GM21825 (cell line): ENCODE measurements around the gene KCNK16.

ENCODE experiments used
- ATAC-seq: cut with Tn5 transposase; IDR thresholded peaks from one replicate; pipeline ENCODE4 v1.9.1; 2021; ENCODE audit warnings: mild to moderate bottlenecking, moderate library complexity; ENCODE audit not compliant: unreplicated experiment

KCNK16 gene

DNA sequence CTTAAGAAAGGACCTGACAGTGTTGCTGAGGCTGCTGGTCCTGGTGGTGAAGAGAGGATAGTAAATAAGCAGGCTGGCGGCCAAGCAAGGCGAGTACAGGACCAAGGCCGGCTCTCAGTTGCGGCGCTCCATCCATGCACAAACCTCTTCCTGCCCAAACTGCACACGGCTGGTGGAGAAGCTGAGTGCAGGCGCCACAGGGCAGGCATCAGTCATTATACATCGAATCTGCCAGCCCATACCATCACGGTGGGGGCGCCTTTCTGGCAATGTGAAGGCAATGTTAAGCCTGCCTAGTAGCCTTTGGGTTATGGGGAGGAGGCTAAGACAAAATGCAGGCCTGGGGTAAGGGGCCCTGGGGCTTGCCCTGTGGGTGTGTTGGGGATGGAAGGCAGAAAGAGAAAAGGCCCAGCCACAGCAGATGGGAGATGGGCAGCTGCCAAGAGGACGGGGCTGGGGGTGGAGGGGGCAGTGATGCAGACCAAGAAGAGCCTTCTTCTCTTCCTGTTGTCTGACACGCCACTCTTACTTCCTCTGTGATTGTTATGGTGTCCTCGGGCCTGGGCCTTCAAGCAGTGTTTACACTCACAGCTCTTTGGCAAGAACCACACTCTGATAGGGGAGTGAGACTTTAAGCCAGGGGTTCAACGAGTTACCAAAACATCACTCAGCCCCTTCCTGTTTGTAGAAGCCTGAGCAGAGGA is 20.3 kb upstream of the KCNK16 start:
- ATAC-seq, result no peak

DNA sequence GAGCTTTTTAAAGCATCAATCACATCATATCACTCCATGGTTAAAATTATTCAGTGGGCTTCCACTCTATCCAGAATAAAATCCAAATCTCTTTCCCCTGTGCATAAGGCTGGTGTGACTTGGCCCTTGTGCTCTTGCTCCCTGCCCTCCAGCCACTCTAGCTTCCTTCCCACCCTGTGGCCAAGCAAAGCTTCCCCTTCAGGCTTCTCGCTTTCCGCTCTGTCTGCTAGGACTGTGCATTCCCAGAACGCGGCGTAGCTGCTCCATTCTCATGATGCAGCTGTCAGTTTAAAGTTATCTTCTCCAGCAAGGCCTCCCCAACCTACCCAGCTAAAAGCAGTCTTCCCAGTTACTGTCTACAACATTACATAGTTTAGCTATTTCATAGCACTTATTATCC is 19.4 kb upstream of the KCNK16 start:
- no peak for ATAC-seq

DNA sequence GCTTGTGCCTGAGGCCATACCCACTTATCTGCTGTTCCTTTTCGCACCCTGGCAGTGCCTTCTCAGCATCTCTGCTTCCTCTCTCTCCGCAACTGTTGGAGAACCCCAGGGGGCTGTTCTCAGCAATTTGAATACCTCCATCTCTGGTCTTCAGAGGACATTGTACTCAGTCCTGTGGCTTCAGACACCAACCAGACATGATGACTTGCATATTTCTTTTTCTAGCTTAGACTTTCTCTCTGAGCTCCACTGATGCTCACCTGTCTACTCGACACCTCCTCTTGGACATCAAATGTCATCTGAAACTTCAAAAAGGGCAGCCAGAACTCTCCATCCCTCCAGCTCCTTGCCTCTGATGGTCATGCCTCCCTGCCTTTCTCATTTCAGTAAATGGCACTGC is 18.9 kb upstream of the KCNK16 start:
- no peak for ATAC-seq

DNA sequence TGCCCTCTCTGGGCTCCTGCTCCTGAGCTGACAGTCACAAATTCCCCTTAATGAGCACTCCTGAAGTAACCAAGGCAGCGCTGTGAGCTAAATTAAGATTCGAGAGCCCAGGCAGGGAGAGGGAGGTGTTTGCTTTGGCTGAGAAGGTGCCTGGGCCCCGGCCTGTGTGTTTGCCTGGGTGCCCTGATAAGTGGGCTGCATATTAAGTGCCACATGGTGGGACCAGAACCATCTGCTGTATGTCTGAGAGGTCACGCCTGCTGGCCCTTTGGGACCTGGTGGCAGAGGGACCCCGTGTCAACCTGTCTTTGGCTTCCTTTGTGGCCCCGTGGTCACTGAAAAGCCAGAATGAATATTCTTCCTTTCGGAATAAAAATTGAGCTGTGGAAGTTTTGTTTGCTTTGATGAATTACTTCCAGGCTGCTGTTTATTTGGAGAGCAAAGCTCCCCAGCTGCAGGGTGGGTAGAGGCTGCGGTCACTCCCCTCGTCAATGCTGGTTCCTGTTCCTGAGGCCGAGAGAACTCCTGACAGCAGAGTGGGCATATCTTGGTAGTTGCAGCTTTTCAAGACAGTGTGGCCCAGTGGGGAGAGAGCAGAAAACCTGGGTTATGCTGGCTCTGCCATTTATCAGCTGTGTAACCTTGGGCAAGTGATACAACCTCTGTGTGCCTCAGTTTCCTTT is 17.5 kb upstream of the KCNK16 start:
- no peak for ATAC-seq

DNA sequence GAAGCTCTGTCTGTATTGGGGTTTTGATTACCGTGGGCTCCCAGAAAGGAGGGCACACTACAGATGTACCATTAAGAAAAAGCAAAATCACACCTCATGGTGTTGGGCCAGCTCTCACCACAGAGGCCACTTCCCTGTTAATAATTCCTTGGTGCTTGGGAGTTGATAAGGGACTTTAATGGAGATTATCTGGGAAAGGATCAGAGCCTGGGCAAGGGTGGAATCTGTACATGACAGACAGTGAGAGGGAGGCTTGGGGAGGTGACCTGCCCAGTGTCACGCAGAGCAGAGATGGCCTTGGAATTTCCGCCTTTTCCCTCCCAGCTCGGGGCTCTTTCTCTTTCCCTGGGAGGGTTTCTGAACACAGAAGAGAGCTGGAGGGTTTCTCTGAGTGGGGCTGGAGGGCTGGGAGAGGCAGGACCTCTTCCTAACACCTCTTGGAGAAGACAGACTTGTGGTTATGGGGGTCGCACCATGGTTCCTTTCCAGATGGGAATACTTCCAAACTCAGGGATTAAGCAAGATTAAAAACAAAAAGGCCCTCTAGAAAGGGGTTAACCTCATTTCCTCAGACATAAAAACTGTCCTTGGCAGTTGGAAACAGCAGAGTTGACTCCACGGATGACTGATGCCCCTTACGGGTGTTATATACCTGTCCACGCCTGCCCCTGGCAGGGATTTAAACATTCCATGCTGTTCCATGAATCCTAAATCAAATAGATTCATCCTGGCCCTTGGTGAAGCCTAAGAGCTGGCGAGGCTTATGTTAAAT is 16.8 kb upstream of the KCNK16 start:
- no peak for ATAC-seq

DNA sequence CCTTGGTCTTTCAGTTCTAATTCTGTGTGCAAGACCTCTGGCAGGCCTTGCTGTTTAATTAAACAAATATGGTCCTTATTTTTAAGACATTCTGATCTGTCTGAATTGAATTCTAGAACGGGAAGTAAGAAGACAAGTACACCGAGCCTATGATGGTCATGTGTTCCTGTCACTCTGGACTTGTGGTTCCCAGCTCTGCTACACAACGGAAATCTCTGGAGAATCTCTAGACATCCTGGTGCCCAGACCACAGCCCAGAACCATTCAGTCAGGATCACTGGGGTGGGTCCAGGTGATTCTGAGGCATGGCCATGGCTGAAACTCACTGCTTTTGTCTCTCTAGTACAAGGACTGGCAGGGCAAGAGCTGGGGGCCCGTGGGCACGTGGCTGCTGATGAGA is 15.9 kb upstream of the KCNK16 start:
- no peak for ATAC-seq

DNA sequence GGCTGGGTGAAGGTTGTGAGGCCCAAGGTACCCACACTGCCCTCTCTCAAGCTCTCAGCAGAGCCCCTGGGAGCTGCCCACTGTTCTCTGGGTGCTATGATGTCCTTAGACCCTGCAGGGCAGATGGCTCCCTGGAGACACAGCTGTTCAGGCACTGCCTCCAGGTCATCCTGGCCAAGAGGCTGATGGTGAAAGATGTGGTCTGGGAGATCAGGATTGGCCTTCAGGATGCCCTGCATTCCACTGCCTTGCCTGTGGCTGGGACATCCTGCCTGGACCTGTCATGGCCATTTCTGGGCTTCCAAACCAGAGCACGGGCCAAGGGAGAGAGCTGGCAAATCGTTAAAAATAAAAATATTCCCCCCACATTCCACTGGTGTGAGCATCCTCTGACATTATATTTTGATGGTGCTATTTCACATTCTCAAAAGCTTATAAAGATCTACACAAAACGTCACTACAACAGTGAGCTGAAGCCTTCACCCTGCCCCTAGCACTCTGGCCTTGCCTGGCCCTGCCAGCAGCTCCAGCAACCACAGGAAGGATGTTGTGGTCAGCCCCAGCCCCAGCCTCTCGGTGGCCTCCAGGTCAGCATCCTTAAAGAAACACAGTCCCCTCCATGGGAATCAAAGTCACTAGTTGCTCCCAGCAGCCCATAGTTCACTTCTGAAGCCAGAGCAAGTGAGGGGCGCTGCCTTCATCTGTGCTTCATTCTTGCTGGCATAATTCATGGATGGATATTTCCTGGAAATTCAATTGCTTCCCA is 13.5 kb upstream of the KCNK16 start:
- ATAC-seq, result no peak

DNA sequence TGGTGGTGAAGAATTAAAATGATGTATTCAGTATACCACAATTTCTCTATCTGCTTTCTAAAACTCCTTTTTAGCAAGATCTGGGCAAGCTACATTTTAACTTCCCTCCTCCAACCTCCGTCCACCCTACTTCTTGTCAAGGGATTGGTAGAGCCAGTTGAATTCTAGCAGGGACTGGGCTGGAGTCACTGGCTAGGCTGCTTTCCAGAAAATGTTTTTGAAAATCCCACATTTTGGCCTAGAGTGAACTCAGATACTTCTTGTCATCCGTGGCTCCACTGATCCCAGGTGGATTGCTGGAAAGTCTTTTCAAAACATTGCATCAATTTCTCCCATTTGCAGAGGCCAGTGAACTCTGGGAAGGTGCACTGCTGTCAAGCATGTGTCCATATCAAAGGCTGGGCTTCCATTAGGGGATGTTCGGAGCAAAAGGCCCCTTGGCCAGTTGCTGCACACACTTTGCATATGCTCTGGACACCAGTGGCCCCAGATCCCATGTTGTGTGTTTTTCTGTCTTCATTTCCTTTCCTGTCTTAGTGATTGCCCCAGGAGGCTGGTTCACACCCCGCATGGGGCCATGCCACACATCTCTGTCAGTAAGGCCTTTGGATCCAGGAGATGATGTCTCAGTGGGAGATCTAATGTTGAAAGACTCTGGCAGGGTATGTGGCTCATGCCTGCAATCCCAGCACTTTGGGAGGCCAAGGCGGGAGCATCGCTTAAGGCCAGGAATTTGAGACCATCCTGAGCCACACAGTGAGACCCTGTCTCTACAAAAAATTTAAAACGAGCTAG is 11.3 kb upstream of the KCNK16 start:
- no peak for ATAC-seq

DNA sequence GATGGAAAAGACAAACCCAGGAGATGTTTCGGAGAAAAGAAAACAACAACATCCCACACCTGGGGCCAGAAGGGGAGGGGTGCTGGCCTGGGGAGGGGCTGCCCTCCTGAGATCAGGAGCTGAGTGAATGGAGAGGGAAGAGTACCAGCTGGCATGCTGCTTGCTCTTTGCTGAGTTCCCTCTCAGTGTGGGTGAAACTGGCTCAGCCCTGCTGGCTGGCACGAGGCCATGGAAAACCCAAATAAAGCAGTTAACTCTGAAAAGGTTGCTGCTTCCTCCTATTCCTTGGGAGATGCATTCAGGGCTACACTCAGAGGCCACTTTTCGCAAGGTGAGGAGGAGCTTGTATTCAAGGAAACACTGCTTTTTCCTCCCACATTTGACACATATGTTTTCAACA is 8.0 kb upstream of the KCNK16 start:
- ATAC-seq, result no peak

DNA sequence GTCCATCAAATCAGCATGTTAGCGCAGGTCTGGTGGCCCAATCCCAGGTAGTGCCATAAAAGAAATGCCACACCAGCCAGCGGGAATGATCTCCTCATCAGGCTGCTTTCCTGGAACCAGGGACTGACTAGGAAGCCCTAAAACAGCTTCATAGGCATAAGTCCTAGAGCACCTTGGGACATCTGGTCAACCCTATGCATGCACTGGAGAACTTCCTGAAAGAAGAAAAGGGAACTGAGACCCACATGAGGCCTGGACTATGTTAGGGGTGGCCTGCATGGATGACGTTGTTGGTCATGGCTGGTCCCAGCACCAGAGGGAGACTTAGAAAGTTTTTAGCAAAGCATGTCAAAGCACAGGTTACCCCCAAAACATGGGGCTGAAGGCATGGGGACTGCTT is 7.6 kb upstream of the KCNK16 start:
- ATAC-seq, result peak; percentile 60

DNA sequence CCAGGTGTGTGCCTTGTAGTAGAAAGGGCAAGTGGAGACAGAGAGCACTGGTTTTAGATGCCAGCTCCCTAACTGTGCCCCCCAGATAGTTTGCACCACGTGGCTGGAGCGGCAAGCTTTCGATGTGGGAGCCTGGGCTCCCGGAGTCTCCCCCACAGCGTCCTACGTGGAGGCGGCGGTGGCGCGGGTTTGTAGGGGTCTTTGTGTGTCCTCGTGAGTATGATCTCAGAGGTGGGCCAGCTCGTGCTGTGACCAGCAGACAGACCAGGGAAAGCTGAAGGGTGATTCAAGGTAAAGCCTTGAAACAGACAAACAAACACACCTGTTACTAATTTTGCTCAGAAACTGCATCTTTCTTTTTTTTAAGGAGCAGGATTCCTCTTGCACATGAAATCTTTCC is 5.6 kb upstream of the KCNK16 start:
- ATAC-seq, result no peak

DNA sequence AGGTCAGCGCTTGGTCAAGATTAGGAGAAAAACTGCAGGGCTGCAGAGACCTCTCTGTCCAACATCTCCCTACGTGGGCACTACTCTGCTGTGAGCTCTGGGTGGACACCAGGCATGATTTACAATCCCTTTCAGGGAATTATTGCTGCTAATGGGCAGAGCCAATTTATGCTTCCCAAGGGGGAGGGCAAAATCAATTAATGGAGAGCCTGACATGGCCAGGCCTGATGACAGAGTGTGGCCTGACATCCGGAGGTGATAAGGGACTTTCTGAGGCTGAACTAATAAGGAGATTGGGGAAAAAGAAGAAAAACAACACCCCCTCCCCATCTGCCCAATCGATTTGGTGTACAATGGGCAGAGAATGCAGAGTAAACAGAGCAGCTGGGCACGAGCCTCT is 5.0 kb upstream of the KCNK16 start:
- no peak for ATAC-seq

DNA sequence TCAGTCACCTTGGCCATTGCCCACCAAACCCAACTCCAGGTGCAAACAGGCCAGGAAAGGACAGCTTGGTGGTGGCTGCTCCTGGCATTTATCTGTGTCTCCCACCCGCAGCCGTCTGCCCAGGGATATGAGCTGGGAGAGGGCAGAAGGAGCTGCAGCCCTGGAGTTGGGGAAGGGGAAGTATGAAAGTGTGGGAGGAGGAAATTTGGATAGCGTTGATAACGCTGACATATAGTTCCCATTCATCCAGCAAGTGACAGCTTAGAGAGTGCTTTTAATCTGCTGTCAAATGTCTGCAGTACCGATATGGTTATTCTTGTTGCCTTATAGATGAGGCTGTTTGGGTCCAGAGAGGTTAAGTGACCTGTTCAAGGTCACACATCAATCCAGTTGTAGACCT is 741 bp downstream of the KCNK16 start:
- ATAC-seq, result no peak

DNA sequence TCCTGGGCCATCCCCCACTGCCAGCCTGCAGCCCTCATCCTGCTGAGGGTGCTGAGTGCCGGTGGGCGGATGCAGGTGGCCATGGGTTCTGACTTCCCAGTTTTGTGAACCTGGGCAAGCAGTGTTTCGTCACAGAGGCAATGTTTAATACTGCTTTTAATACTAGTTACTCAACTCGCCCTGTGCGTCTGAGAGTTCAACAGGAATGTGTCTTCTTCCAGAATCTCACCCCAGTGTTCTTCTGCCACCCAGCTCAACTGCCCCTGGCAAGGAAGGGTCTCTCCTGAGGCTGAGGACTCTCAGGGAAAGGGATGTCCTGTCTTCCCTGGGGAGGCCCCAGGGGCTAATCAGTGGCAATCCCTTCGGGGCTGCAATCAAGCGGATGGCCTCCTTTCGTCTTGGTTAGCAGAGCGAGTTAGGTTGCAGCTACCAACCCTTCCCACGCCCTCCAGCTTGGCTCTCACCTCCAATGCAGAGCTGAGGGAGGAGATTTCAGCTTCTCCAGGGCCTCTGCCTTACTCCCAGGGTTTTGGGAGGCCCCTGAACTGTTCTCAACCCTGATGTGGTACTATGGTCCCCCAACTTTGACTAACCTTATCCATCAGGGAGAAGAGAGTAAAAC is 2.0 kb downstream of the KCNK16 start:
- ATAC-seq, result no peak

DNA sequence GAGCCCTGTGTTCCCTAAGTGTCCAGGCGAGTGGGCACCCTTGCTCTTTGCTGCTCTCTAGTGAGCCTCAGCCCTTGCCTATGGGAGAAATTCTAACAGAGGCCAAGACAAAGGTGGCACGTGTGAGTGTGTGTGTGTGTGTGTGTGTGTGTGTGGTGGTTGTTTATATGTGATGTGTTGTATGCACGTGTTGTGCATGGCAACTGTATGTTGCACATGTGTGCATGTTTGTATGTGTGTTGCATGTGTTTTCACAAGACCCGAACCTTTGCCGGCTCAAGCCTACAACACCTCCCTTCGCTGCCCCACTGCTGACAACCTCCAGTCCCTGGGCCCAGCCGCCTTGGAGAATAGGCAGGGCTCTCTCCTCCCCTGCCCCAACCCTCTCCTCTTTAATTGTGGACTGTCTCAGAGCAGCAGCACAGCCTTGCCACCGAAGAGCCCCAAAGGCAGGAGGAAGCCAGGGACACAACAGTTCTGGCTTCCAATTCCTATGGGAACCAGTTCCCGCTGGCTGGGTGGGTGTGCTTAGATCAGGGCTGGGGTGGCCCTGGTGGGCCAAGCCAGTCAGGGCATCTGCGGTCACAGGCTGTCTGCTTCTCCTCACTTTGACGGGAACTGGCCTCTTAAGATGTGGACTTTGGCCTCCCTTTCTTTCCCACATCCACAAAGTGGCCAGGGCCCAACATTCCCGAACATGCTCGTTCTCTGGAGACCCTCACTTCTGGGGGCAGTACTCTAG is 2.7 kb downstream of the KCNK16 start:
- ATAC-seq, result no peak

DNA sequence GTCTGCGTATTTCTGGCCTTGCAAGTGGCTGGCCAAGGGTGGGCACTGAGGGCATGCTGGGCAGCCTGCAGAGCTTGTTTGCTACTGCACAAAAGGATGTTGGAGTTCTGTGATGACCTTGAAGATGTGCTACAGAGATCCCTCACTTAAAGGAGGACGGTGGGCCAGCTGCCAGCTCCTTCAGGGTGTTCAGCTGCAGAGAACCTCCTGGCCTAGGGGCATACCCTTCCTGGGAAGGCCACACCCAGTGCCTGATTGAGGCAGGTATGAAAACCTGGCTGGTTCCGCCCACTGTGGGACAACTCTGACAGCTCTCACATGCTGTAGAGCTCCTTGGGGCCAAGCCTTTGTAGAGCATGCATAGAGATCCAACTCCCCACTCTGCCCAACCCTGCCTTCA is 5.2 kb downstream of the KCNK16 start:
- no peak for ATAC-seq

DNA sequence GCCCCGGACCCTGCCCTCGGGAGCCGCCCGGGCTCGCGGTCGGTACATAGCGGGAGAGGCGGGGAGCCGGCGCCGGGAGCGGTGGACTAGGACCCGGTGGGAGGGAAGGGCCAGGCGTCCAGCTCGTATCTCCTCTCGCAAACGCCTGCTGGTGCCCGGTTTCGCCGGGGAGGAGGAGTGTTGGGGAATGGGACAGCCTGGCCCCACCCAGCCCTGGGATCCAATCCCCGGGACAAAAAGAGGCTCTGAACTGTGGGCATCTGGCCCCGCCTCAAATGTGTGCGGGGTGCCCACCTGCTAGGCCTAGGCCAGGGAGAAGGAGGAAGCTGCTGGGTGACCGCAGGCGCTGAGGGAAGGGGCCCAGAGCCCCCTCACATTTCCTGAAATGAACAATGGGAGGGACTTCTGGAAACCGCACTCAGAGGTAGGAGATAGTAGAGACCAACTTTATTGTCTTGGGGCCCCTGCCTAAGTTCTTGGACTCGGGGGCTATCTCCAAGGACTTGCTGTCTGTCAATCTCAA is 8.2 kb downstream of the KCNK16 start, which contains the start of gene KCNK17:
Gene KCNK17, minus strand, starts transcription at position 147 of the 523 bp plus-strand sequence. Its CDS starts 99 bp downstream, at position 48.
- ATAC-seq, result no peak

DNA sequence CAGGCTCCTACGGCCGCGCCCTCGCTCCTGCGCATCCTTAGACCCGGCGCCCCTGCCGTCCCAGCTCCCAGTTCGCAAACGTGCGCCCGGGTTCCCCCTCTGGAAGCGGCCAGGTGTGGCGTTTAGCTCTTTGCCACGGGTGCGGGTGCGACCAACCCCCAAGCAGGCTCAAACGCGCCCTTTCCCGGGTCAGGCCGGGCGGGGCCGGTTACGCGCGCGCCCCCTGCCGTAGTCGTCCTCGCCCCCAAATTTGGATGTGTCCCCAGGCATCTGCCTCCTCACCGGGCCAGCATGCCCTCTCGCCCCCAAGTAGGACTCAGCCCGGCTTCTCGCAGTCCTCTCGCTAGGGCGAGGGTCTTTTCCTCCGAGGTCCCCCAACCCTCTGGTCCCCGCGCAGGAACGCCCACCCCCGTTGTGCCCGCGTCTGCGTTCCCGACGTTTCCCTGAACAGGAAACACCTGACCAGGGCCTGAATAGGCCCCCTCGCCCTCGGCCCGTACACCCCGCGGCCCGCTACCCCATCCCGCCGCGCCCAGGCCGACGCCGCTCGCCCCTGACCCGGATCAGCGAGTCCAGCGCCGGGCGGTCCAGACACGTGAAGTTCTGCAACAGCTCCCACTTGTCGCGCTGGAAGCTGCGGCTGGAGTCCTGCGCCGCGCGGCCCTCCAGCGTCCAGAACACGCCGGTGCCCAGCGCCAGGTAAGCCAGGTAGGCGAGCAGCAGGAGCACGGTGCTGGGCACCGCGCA is 8.8 kb downstream of the KCNK16 start:
- no peak for ATAC-seq
